Activated naive CD4-positive, alpha-beta T cell treated with anti-CD3 and anti-CD28 coated beads, Interleukin-2, amount 50 U/mL, for 72 hours (primary cell): ENCODE measurements around the gene GLIPR1L1. TPM values are rescaled to one million over a fixed set of nuclear protein-coding genes. Genes with fewer than 3 reads are reported as not detected.
"Not testable (repeated sequence)": the region's sequence is repeated elsewhere in the genome, so short reads cannot be mapped to it uniquely, and the experiment has no call there.

ENCODE experiments used
- ATAC-seq, 2 donors: fragments of 150-1000 bp; cut with Tn5 transposase; 2 replicates each; pipeline ENCODE4 v1.10.0; 2021; ENCODE audit warnings: mild to moderate bottlenecking in 2 of 2, moderate library complexity in 2 of 2
- DNase-seq, 2 donors: peaks; one replicate each; pipeline ENCODE4 v3.0.0; 2021 to 2022; ENCODE audit warnings: low spot score in 2 of 2
- H3K27ac Mint-ChIP-seq, 2 donors: one replicate each; pipeline ENCODE4 v1.8.0; 2022; ENCODE audit warnings: mild to moderate bottlenecking in 2 of 2, mixed read lengths in 2 of 2
- H3K36me3 Mint-ChIP-seq, 2 donors: one replicate each; pipeline ENCODE4 v1.8.0; 2022; ENCODE audit warnings: mixed read lengths in 2 of 2
- H3K9me3 Mint-ChIP-seq, 2 donors: one replicate each; pipeline ENCODE4 v1.8.0; 2022; ENCODE audit warnings: mixed read lengths in 2 of 2
- total RNA-seq, 2 donors: library from RNA; stranded (reverse); gene quantifications; one replicate each; pipeline ENCODE4 v1.2.3, GENCODE V29; 2022

GLIPR1L1 gene
- total RNA-seq, 2 donors from 2014 or later, result not detected

- H3K36me3 Mint-ChIP-seq, result no peaks in the 10 kb centered on the region
- DNase-seq (peak; percentile 56 to 73), ATAC-seq (peak; percentile 52 to 74)
- no peaks in the 10 kb centered on the region for H3K9me3 Mint-ChIP-seq
- no peak within 1 kb of the TSS for H3K27ac Mint-ChIP-seq
Observed at GRCh38 chr12:75329918-75330826, 4.3 kb upstream of the GLIPR1L1 start, which contains the start of gene CAPS2. TSS of gene CAPS2 (minus strand) at chr12:75330324. CDS start at chr12:75326498, 3,826 bp downstream.

GRCh38 chr12:75337905-75338304 is 3.4 kb downstream of the GLIPR1L1 start:
- ATAC-seq, result no peak
- Mint-ChIP-seq H3K27ac (no peak overlapping the region), H3K36me3 (no peaks in the 10 kb centered on the region), H3K9me3 (no peaks in the 10 kb centered on the region)
- no peak for DNase-seq

GRCh38 chr12:75341873-75342272 is 7.4 kb downstream of the GLIPR1L1 start:
- no peak for ATAC-seq
- Mint-ChIP-seq H3K36me3 (no peaks in the 10 kb centered on the region), H3K27ac (no peak overlapping the region), H3K9me3 (no peaks in the 10 kb centered on the region)
- no peak for DNase-seq

- Mint-ChIP-seq H3K9me3 (no peaks in the 10 kb centered on the region), H3K36me3 (no peaks in the 10 kb centered on the region), H3K27ac (no peak overlapping the region)
- no peak for DNase-seq
- no peak for ATAC-seq
Observed at GRCh38 chr12:75345531-75345930, 11.1 kb downstream of the GLIPR1L1 start.

GRCh38 chr12:75346215-75346614 is 11.7 kb downstream of the GLIPR1L1 start:
- not testable (repeated sequence) for DNase-seq, H3K36me3 Mint-ChIP-seq, H3K9me3 Mint-ChIP-seq, H3K27ac Mint-ChIP-seq
- ATAC-seq, result peak; percentile 95 to 96

- no peak for ATAC-seq
- Mint-ChIP-seq H3K27ac (no peak overlapping the region), H3K36me3 (peaks cover 22 to 32% of the 10 kb centered on the region in 2 donors), H3K9me3 (peaks cover 15 to 17% of the 10 kb centered on the region in 2 donors)
- DNase-seq, result no peak
Observed at GRCh38 chr12:75349946-75350345, 15.5 kb downstream of the GLIPR1L1 start.

- DNase-seq (no peak), ATAC-seq (no peak)
- H3K9me3 Mint-ChIP-seq, result peaks cover 19% of the 10 kb centered on the region in 2 donors
- no peak overlapping the region for H3K27ac Mint-ChIP-seq
- H3K36me3 Mint-ChIP-seq, result peaks cover 22 to 35% of the 10 kb centered on the region in 2 donors
Observed at GRCh38 chr12:75350413-75350812, 15.9 kb downstream of the GLIPR1L1 start.

GRCh38 chr12:75354011-75354410 is 19.5 kb downstream of the GLIPR1L1 start:
- Mint-ChIP-seq H3K9me3 (peaks cover 19% of the 10 kb centered on the region in 2 donors), H3K36me3 (peaks cover 22 to 35% of the 10 kb centered on the region in 2 donors), H3K27ac (no peak overlapping the region)
- ATAC-seq (no peak), DNase-seq (no peak)

- H3K9me3 Mint-ChIP-seq, result peaks cover 0 to 4% of the 10 kb centered on the region in 2 donors
- DNase-seq (no peak), ATAC-seq (peak; percentile 20 to 59)
- peak overlapping the region; percentile 32 to 40 for H3K27ac Mint-ChIP-seq
- H3K36me3 Mint-ChIP-seq, result peaks cover 0 to 10% of the 10 kb centered on the region in 2 donors
Observed at GRCh38 chr12:75360920-75361319, 26.4 kb downstream of the GLIPR1L1 start.

GRCh38 chr12:75361408-75361807 is 26.9 kb downstream of the GLIPR1L1 start:
- ATAC-seq (peak in 1 of 2 donors; percentile 66), DNase-seq (no peak)
- Mint-ChIP-seq H3K36me3 (peaks cover 0 to 10% of the 10 kb centered on the region in 2 donors), H3K27ac (peak overlapping the region; percentile 32 to 40), H3K9me3 (peaks cover 0 to 4% of the 10 kb centered on the region in 2 donors)

- no peak for ATAC-seq
- H3K9me3 Mint-ChIP-seq, result peaks cover 0 to 4% of the 10 kb centered on the region in 2 donors
- H3K36me3 Mint-ChIP-seq, result peaks cover 0 to 10% of the 10 kb centered on the region in 2 donors
- no peak overlapping the region for H3K27ac Mint-ChIP-seq
- DNase-seq, result no peak
Observed at GRCh38 chr12:75364919-75365318, 30.4 kb downstream of the GLIPR1L1 start.

- no peaks in the 10 kb centered on the region for H3K9me3 Mint-ChIP-seq
- H3K36me3 Mint-ChIP-seq, result no peaks in the 10 kb centered on the region
- ATAC-seq, result peak; percentile 45 to 87
- DNase-seq, result no peak
- no peak overlapping the region for H3K27ac Mint-ChIP-seq
Observed at GRCh38 chr12:75366629-75367028, 32.2 kb downstream of the GLIPR1L1 start.

GRCh38 chr12:75374971-75375370 is 40.5 kb downstream of the GLIPR1L1 start:
- H3K27ac Mint-ChIP-seq, result no peak overlapping the region
- no peak for DNase-seq
- H3K36me3 Mint-ChIP-seq, result no peaks in the 10 kb centered on the region
- ATAC-seq, result no peak
- no peaks in the 10 kb centered on the region for H3K9me3 Mint-ChIP-seq

- ATAC-seq (no peak), DNase-seq (no peak)
- H3K27ac Mint-ChIP-seq, result no peak overlapping the region
- no peaks in the 10 kb centered on the region for H3K36me3 Mint-ChIP-seq
- H3K9me3 Mint-ChIP-seq, result no peaks in the 10 kb centered on the region
Observed at GRCh38 chr12:75378354-75378753, 43.9 kb downstream of the GLIPR1L1 start.

- Mint-ChIP-seq H3K9me3 (peaks cover 5 to 8% of the 10 kb centered on the region in 2 donors), H3K27ac (peak overlapping the region in 1 of 2 donors; percentile 98), H3K36me3 (peaks cover 0 to 8% of the 10 kb centered on the region in 2 donors)
- DNase-seq, result no peak
- ATAC-seq, result no peak
Observed at GRCh38 chr12:75389061-75389460, 54.6 kb downstream of the GLIPR1L1 start.

GRCh38 chr12:75389706-75390105 is 55.2 kb downstream of the GLIPR1L1 start:
- DNase-seq, result no peak
- Mint-ChIP-seq H3K27ac (peak overlapping the region; percentile 18 to 98), H3K9me3 (peaks cover 5 to 8% of the 10 kb centered on the region in 2 donors), H3K36me3 (peaks cover 0 to 8% of the 10 kb centered on the region in 2 donors)
- ATAC-seq, result no peak

- no peak for ATAC-seq
Observed at GRCh38 chr12:75390156-75390898, 55.9 kb downstream of the GLIPR1L1 start.

More at GRCh38 chr12:75390156-75390898, 55.9 kb downstream of the GLIPR1L1 start:
- Mint-ChIP-seq H3K9me3 (peaks cover 5 to 8% of the 10 kb centered on the region in 2 donors), H3K36me3 (peaks cover 0 to 8% of the 10 kb centered on the region in 2 donors), H3K27ac (peak overlapping the region; percentile 96 to 98)
- DNase-seq, result no peak
